GM11168 (cell line): ENCODE results near the gene ADAM15.

ENCODE experiments used
- in situ Hi-C: fragments of 300-500 bp; cut with MboI; formaldehyde crosslinking; loops from one replicate; pipeline ENCODE4 v1.12.0; 2022; ENCODE audit warnings: low sequenced_read_pairs; ENCODE audit not compliant: unreplicated experiment

The ADAM15 gene

DNA sequence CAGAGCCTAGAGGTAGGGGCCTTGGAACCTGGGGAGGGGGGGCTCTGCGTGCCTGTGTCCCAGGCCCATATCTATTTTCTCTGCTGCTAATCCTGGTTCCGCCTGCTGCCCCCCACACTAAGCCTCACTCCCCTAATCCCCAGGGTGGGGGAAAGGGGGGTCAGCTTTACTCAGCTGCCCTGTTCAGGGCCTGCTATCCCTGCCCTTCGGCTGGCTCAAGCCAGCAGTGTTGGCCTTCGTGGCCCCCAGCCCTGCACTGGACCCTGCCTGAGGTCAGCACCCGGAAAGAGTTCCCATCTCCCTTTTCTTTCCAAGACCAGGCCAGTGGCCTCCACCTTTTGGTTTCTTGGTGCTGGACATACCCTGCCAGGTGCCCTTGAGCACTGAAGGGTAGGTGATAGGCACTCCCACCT, 40.1 kb upstream of the ADAM15 start:
- in situ Hi-C loops = no loop called here

DNA sequence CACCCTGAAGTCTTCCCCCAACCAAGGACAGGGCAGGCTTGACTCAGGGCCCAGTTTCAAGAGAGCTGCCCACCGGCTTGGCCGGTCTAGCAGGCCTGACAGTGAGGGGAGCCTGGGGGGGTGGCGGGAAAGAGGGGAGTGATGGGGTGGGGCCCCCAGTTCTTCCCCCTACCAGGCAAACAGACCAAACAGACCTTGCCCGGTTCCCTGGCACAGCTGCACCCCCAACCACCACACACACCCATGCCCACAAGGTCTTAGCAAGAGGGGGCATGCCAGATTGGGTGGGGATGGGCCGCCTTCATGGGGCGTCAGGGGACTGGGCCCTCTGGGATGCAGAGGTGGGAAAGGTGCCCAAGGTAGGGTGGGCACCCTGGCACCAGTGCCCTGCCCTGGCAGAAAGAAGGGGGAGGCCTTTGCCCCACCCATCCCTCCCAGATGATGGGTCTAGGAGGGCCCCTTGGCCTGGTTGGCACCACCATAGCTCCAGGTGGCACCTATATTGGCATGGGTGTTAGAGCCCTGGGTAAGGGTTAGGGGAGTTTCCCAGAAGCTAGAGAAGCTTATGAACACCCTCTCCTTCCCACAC, 39.6 kb upstream of the ADAM15 start:
- in situ Hi-C loops = no loop called here

DNA sequence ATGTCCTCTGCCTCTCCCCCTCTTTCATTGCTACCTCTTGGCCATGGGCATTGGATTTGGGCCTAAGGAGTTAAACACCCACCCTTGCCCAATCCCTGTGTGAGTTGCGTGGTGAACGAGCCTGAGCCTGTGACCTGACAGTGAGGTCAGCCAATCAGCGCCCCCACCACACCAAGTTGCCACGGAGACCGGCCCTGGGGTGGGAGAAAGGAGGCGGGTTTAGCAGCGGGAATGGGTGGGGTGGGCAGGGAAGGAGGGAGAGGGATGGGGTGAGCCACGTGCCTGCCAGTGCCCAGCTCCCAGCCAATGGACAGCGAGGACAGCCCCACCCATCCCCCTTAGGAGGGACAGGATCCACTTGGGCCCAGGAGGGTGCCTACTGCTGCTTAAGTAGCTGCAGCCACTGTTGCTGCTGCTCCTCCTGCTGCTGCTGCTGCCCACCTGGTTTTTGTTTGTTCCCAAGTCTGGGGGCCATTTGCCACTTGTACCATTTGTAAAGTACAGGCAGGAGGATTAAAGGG, 39.0 kb upstream of the ADAM15 start:
- in situ Hi-C loops = no loop called here

DNA sequence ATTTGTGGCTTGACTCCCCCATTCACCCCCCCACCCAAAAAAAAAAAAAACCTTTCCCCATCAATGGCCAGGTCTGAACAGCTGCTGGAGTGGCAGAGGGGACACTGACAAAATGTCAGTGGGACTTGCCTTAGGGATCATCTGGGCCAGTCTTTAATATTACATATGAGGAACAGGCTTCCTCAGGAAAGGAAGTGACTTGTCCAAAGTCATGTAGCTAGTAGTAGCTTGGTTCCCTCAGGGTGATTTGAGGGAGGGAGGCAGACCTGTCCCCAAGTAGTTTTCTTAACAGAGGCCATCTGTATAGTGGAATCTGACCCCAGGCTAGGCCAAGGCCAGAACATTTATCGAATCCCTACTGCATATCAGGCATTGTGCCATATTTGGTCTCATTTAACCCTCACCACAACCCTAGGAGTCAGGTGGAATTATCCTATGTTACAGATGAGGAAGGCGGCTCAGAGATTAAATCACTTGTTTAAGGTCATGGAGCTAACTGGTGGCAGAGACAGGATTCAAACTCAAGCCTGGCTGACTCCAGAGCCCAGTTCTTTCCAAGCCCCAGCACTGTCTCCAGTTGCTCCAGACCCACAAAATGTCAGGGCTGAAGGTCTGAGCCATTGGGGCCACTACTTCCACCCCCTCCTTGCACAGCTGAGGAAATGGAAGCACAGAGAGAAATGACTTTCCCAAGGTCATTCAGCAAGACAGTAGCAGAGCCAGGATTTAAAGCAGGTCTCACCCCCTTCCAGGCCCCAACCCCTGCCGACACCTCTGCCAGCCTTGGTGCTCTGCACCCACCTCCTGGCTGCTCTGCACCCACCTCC, 38.1 kb upstream of the ADAM15 start:
- in situ Hi-C loops = no loop called here

DNA sequence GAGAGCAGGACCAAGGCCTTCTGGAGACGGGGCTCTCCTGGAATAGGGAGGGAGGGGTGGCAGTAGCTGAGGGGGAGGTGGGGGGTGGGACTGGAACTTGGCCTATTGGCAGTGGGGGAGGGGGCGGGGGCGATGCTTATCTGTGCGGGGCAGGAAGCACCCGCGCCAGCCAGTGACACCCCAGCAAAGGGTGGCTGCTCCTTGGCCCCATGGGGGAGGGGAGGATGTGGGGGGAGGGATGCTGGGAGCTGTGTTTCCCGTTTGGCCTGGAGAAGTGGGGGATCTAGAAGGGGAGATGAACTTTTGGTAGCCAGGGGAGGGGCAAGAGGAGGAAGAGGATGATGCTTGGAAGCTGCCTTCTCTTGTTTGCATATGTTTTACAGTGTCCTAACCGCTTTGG, 37.5 kb upstream of the ADAM15 start:
- in situ Hi-C loops = no loop called here

DNA sequence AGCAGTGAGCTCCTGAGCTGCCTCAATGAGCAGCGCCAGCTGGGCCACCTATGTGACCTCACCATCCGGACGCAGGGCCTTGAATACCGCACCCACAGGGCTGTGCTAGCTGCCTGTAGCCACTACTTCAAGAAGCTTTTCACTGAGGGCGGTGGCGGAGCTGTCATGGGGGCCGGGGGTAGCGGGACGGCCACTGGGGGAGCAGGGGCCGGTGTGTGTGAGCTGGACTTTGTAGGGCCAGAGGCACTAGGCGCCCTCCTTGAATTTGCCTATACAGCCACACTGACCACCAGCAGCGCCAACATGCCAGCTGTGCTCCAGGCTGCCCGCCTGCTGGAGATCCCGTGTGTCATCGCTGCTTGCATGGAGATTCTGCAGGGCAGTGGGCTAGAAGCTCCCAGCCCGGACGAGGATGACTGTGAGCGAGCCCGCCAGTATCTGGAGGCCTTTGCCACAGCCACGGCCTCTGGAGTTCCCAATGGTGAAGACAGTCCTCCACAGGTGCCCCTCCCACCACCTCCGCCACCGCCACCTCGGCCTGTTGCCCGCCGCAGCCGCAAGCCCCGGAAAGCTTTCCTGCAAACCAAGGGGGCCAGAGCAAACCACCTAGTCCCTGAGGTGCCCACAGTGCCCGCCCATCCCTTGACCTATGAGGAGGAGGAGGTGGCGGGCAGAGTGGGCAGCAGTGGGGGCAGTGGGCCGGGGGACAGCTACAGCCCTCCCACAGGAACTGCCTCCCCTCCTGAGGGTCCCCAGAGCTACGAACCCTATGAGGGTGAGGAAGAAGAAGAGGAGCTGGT, 36.2 kb upstream of the ADAM15 start:
- in situ Hi-C loops = no loop called here

DNA sequence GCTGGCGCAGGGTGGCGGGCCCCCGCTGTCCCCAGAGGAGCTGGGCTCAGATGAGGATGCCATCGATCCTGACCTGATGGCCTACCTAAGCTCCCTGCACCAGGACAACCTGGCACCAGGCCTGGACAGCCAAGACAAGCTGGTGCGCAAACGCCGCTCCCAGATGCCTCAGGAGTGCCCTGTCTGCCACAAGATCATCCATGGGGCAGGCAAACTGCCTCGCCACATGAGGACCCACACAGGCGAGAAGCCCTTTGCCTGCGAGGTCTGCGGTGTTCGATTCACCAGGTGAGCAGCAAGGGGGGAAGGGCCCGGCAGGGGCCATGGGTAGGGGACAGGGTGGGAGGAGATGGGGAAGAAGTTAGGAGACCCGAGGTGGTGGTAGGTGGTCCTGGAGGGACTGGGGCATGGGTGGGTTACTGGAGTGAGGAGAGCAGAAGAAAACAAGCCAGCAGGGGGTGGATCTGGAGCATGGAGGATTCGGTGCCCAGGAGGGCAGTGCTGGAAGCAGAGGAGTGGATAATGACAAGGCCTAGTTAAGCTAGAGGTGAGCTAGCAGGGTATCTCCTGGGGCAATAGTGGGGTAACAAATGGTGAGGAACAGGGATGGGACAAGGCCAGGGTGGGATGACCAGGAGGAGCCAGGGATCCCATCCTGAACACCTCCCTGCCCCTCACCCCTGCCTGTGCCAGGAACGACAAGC, 35.4 kb upstream of the ADAM15 start:
- in situ Hi-C loops = no loop called here

DNA sequence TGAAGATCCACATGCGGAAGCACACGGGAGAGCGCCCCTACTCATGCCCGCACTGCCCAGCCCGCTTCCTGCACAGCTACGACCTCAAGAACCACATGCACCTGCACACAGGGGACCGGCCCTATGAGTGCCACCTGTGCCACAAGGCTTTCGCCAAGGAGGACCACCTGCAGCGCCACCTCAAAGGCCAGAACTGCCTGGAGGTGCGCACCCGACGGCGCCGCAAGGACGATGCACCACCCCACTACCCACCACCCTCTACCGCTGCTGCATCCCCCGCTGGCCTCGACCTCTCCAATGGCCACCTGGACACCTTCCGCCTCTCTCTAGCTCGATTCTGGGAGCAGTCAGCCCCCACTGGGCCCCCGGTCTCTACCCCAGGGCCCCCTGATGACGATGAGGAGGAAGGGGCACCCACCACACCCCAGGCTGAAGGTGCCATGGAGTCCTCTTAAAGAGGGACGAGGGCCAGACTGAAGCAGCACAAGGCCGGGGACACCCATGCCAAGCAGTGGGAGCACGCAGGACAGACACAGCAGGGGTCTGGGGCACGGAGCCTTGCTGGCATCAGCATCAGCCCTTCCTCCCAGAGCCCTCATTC, 34.8 kb upstream of the ADAM15 start:
- in situ Hi-C loops = no loop called here

DNA sequence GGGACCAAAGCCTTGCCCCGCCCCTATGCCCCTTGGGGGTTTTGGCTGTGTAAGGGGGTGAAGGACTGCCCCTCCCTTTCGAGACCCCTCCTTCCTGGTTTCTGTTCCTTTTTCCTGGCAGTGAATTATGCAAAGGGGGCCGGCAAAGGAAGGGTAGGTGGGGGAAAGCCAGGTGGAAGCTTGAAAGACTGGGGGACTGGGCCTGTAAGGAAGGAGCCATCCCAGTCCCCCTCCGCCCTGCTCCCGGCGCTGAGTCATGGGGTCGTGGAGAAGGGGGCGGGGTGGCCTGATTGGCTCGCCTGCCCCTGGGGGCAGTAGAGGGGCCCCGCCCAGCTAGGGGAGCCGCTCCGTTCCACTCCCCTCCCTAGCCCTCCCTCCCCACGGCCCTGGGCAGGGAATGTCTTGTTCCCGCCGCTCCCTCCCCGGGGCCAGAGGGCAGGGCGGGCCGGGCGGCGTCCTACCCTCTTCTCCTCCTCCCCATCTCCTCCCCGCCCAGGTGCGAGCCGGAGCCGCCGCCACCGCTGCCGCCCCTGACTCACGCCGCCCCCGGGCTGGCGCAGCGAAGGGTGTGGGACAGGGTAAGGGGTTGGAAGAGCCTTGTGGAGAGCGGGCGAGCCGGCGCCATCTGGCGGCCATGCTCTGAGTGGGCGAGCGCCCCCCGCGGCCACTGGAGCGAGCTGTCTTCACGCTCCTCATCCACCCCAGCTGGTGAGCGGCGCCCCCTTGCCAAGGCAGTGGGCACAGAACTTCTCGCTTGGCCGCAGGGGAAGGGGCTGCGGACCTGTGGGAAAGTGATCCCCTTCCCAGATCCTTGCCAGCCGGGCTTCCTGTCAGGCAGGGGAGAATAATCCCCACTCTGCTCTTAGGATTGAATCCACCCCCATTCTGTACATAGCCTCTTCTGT, 33.8 kb upstream of the ADAM15 start:
- in situ Hi-C loops = no loop called here

DNA sequence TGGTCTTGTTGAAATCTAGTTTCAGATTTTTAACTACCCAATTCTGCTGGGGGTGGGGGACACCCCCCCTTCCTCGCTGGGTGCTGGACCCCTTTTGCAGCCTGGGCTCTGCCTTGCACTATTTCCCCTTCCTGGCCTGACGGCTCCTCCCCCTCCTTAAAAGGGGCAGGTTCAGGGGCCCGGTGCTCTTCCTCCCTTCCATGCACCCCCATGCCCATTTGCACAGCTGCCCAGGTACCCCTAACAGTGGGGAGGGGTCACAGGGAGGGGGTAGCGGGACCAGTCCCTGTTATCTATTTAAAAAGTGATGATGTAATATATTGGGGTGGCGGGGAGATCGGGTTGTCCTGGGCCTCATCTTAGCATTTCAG, 33.2 kb upstream of the ADAM15 start:
- in situ Hi-C loops = no loop called here

DNA sequence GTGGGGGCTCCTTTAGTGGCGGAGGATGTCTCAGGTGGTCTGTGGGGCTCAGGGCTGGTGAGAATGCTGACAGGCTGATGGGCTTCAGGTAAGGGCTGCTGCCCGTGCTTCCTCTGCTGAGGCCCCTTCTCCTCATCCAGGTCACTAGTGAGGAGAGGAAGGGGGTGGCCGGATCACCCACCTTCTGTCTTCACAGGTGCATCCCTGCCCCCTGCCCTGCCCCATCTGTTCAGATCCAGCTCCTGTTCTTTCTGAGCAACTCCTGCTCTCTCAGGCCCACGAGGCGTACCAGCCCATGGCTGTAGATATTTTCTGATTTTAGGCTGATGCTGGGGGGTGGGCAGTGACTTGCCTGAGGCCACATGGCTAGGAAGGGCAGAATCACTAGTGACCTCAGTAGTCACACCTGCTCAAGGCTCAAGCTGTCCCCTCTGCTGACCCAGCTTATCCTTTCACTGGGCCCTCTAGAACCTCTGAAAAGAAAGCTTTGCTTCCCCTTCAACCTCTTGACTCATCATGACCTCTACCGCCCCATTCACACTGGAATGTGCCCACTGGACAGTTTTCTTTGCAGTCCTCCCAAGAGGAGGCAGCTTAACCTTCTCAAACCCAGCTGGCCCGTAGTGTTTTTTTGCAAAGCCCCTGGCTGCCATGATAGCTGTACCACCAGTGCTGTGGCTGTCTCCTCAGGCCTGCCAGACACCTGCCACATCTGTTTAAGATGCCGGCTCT, 32.3 kb upstream of the ADAM15 start:
- in situ Hi-C loops = no loop called here

DNA sequence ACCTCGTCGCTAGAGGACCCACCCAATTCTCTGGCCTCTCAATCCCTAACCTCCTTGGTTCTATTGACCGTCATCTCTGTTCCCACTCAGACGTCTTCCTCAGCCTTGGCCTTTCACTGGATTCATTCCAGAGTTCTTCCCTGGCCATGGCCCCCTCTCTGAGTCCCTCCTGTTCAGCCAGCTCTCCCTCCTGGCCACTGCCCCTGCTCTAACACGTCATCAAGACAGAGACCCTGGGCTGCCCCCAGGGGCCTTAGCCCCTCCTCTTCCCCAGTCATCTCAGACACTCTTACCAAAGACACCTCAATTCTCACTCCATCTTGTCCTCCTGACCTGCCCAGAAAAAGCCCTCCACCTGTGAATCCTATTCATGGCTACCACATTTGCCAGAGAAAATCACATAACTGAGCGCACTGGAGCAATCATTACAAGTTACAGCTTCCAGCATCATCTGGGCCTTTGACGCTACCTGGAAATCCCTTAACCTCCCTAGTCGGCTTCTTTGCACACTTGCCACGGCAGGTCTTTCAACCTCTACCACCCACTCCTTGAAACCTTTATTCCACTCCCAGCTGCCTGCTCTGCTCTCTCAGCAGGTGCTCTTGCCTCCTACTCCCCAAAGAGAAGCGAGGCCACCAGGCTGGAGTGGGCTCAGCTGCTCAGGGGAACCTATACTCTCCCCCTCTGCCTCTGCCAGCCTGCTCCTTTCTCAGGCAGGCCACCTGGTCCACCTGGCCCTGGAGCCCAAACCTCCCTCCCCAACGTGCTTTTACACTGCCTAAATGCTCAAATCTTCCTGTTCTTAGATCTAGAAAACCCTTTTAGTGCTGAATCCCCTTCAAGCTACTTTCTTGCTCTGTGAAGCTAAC, 31.5 kb upstream of the ADAM15 start:
- in situ Hi-C loops = no loop called here

DNA sequence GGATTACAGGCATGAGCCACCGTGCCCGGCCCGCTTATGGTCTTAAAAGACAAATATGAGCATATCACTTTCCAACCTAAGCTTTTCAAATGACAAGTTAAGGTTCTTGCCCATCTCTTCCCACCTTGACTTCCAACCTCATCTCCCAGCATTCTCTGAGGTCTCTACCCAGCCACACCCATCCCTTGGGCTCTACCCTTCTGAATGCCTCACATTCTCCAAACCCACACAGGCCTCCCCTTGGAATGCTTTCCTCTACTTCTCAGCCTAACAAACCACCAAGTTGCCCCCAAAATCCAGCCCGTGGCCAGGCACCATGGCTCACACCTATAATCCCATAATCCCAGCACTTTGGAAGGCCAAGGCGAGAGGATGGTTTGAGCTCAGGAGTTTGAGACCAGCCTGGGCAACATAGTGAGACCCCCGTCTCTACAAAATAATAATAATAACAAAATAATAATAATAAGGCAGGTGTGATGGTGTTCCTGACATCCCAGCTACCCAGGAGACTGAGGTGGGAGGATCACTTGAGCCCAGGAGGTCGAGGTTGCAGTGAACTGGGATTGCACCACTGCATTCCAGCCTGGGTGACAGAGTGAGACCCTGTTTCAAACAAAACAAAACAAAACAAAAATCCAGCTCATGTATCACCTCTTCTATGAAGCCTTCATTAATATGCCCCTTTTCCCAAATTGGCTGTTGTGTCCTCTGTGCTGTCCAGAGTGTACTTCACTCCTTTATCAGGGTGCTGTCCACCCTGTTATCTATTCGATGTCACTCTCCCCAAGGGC, 28.8 kb upstream of the ADAM15 start:
- in situ Hi-C loops = no loop called here

DNA sequence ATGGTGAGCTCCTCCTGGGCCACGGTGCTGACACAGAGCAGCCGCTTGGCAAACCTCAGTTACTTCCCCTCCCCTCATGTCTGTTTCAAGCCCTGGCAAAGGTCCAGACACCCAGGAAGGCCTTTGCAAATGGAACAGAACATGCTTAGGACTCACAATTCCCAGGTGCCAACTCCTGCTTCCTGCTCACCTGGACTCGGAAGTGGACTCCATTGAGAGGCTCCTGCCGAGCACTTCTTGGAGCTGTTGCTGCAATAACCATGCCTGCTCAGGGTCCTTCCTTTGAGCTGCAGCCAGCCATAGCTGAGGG, 28.2 kb upstream of the ADAM15 start:
- in situ Hi-C loops = no loop called here

DNA sequence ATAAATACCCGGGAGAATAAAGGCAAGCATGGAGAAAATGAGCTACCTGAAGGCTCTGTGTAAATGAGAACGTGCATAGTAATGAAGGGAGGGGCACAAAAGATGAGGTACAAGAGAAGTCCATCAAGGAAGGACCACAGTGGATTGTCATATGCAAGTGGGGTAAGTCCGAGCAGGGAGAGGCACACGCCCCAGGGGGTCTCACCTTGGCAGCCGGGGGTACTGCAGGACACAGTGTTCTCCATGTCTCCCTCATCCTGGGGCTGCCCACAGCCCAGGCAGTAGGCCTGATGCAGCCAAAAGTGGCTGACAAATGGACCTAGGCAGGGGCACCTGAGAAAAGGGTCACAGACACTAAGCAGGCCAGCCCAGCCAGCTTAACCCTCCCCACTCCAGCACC, 27.5 kb upstream of the ADAM15 start:
- in situ Hi-C loops = no loop called here

DNA sequence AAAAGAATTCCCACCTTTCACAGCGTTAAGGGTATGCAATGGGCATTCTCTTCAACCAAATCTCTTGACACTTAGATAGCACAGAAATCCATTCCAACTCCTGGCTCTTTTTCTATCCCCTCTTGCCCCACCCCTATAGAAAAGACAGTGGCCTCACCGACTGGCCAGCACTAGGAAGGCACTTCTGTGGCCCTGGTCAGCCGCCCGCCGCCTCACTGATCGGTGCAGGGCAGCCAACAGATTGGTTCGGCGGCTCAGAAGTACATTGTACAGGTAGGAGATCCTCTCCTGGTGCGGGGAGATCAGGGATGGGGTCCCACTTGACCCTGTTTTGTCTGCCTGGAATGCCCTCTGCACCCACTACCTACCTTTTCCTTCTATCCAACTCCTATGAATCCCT, 26.8 kb upstream of the ADAM15 start:
- in situ Hi-C loops = no loop called here

DNA sequence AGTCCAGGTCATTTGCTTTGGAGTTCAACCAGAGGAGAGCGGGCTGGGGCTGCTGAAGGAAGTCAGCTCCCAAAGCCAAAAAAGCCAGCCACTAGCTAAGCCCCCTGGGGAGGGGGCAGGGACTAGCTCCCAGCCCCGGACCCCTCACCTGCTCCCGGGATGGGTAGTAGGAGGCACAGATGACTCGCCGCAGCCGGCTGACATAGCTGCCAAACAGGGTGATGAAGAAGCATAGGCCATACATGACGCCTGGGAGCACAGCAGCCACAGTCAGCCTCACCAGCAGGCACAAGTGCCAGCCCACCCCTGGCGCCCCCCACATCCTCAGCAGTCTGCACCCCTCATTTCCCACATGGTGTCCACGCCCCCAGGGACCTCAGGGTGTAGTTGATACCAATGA, 25.0 kb upstream of the ADAM15 start:
- in situ Hi-C loops = no loop called here
